ENCODE measurements around the gene SMARCD3.

SMARCD3 gene

DNA sequence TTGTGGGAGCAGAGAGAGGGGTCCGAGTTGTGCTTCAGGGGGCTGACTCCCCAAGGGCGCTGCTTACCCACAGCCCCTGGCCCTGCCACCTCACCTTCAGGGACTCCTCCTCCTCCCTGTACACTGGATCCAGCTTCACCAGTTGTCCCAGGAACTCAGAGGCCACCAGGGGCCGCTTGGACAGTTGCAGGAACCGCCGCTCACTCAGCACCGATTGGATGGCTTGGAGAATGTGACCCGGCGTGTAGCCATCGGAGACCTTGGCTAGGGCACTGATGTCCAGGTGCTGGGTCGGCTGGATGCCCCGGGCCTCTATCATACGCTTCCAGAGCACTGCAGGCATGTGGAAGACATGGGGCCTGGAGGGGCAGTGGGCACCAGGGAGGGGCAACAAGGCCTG, 57.0 kb downstream of the SMARCD3 start:
- H3K36me3 ChIP-seq, result no peaks in the 10 kb centered on the region
- H3K4me2 ChIP-seq, result no peak overlapping the region
- no peak overlapping the region for H3K9ac ChIP-seq
- H3K4me3 ChIP-seq, result no peak overlapping the region
- no peaks in the 10 kb centered on the region for H3K9me3 ChIP-seq (replicated peaks in 1 of 11)
- no peak for TF ChIP-seq Cebpa-rat (IDR thresholded peaks at IDR 0.05)
- H4K20me1 ChIP-seq, result peaks cover 0 to 34% (median 8%) of the 10 kb centered on the region in 11 experiments; a peak in 13 of 22 replicates
- no peak overlapping the region for H3K27ac ChIP-seq
- peaks cover 42 to 99% (median 88%) of the 10 kb centered on the region in 11 experiments for H3K27me3 ChIP-seq
- H3K4me1 ChIP-seq, result peaks cover 8 to 40% (median 26%) of the 10 kb centered on the region in 10 experiments

- Histone ChIP-seq H3K9ac (no peak overlapping the region), H3K4me1 (peaks cover 8 to 35% (median 22%) of the 10 kb centered on the region in 10 experiments), H3K27me3 (peaks cover 23 to 89% (median 66%) of the 10 kb centered on the region in 11 experiments), H3K4me2 (peak overlapping the region in 1 of 11 experiments; percentile 94; a peak in 1 of 22 replicates), H3K9me3 (replicated peaks in 1 of 11) (no peaks in the 10 kb centered on the region), H3K36me3 (no peaks in the 10 kb centered on the region), H3K27ac (no peak overlapping the region), H3K4me3 (no peak overlapping the region), H4K20me1 (peaks cover 0 to 30% (median 8%) of the 10 kb centered on the region in 11 experiments; a peak in 13 of 22 replicates)
- TF ChIP-seq Cebpa-rat (IDR thresholded peaks at IDR 0.05), result no peak
Observed at GRCh38 chr7:151189038-151189437, 59.5 kb downstream of the SMARCD3 start.
